Epithelial cell of proximal tubule (primary cell): ENCODE data around the gene CCDC86. TPM values are rescaled to one million over a fixed set of nuclear protein-coding genes. Genes with fewer than 3 reads are reported as not detected.

Experiments
- DNase-seq: peaks from one replicate; pipeline ENCODE4 v3.0.0-alpha.2; 2011; ENCODE audit warnings: low read depth
- H3K4me3 ChIP-seq: 2 replicates; pipeline ENCODE4 v1.5.1; 2011; ENCODE audit warnings: low read depth, mild to moderate bottlenecking, low read length
- CTCF ChIP-seq: conservative IDR thresholded peaks from 2 replicates; pipeline ENCODE4 v1.5.1; 2012; ENCODE audit warnings: low read depth, mild to moderate bottlenecking, low read length
- total RNA-seq: library from RNA; depleted of rRNA; stranded (reverse); fragments of >200 nt; gene quantifications from 2 replicates; pipeline ENCODE4 v1.2.3, GENCODE V29; 2015

Gene CCDC86
- total RNA-seq, 1 donor from 2014 or later = 38.6 TPM

GRCh38 chr11:60803273-60803936, 38.5 kb upstream of the CCDC86 start:
- no peak for DNase-seq
- TF ChIP-seq CTCF = no peak
- H3K4me3 ChIP-seq = no peak overlapping the region

- TF ChIP-seq CTCF = no peak
- no peak overlapping the region for H3K4me3 ChIP-seq
- no peak for DNase-seq
Observed at GRCh38 chr11:60809249-60809648, 32.7 kb upstream of the CCDC86 start.

- no peak for TF ChIP-seq CTCF
- no peak for DNase-seq
- no peak overlapping the region for H3K4me3 ChIP-seq
Observed at GRCh38 chr11:60809691-60810090, 32.2 kb upstream of the CCDC86 start.

DNA sequence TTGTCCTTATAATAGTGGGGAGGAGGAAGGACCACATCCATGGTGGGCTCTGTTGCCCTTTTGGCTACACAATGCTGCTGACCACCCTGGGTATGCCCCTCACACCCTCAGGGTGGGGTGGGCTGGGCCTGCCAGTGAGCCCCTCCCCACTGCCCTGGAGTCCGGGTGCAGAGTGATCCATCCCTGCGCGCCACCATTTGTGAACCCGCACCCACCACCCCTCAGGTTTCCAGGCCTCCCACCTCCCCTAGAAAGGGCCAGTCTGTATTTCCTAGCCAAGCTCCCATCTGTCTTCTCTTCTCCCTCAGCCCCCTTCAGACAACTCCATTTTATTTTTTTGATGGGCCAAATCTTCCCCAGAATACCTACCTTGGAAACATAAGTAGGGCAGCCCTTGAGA, 31.8 kb upstream of the CCDC86 start:
- no peak for TF ChIP-seq CTCF
- no peak for DNase-seq
- no peak overlapping the region for H3K4me3 ChIP-seq

DNA sequence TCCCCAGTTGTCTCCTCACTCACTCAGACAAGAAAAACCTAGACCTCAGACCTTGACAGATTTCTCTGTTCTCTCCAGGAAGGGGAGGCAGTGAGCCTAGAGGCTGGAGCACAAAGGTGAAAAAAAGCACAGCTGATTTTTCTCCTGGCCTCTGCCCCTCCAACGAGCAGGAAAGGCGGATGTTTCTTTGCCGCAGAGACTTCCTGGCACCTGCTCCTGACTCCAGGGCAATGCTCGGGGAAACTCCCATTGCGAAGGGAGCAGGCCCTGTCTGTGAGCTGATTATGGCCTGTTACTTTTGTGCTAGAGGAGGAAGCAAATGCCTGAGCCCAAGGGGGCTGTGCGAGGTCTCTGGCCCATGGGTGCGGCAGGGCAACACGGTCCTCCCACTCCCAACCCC, 31.3 kb upstream of the CCDC86 start:
- no peak for DNase-seq
- TF ChIP-seq CTCF = no peak
- no peak overlapping the region for H3K4me3 ChIP-seq

DNA sequence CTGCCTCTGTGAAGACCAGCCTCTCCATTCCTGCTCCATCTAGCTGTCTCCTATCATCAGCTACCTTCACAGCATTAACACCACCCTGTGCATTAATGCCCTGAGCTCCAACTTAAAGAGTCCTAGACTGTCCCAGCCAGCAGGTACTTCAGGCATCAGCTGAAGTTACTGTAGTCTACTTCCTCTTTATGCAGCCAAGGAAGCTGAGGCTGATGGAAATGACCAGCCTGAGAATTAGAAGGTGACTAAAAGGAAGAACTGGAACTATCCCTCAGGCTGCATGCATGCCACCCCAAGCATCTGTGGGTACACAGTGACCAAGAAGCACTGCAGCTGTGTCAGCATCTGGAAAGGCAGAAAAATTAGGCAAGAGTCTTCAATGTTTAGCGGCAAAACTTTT, 28.6 kb upstream of the CCDC86 start:
- TF ChIP-seq CTCF = no peak
- no peak for DNase-seq
- no peak overlapping the region for H3K4me3 ChIP-seq

GRCh38 chr11:60814112-60814511, 27.8 kb upstream of the CCDC86 start:
- H3K4me3 ChIP-seq = no peak overlapping the region
- no peak for TF ChIP-seq CTCF
- DNase-seq = no peak
